Lung (tissue), 12 donors: Measurements from ENCODE around the gene INO80. TPM values are rescaled to one million over a fixed set of nuclear protein-coding genes. Genes with fewer than 3 reads are reported as not detected.

Source experiments
- ATAC-seq: fragments of 200-7000 bp; cut with Tn5 transposase; one replicate; pipeline ENCODE4 v1.9.1; 2020; ENCODE audit warnings: moderate number of reproducible peaks; ENCODE audit not compliant: insufficient read depth, low FRiP score
- DNase-seq, 3 donors: peaks; one replicate each; pipeline ENCODE4 v3.0.0-alpha.2; 2013 to 2017
- H3K27ac ChIP-seq, 2 donors: one replicate each; pipeline ENCODE4 v1.5.1; 2013; ENCODE audit warnings: mild to moderate bottlenecking in 2 of 2, moderate library complexity in 2 of 2, control low read depth in 1 of 2, inconsistent platforms in 1 of 2, low read depth in 1 of 2, low read length in 1 of 2
- H3K27me3 ChIP-seq, 3 donors: one replicate each; pipeline ENCODE4 v1.5.1; 2013; ENCODE audit warnings: low read length in 2 of 3; ENCODE audit not compliant: control insufficient read depth in 3 of 3, insufficient read depth in 3 of 3
- H3K36me3 ChIP-seq, 4 donors: one replicate each; pipeline ENCODE4 v1.5.1; 2013; ENCODE audit warnings: low read length in 4 of 4, mild to moderate bottlenecking in 1 of 4, moderate library complexity in 1 of 4; ENCODE audit not compliant: control insufficient read depth in 4 of 4, insufficient read depth in 4 of 4
- H3K4me1 ChIP-seq, 5 donors: one replicate each; pipeline ENCODE4 v1.5.1; 2013; ENCODE audit warnings: low read length in 5 of 5, mild to moderate bottlenecking in 2 of 5, moderate library complexity in 1 of 5; ENCODE audit not compliant: control insufficient read depth in 5 of 5, insufficient read depth in 5 of 5
- H3K4me3 ChIP-seq: one replicate; pipeline ENCODE4 v1.5.1; 2013; ENCODE audit warnings: mild to moderate bottlenecking, control low read depth, moderate library complexity
- H3K9ac ChIP-seq, 2 donors: one replicate each; pipeline ENCODE4 v1.5.1; 2013; ENCODE audit warnings: low read length in 2 of 2, control low read depth in 1 of 2; ENCODE audit not compliant: insufficient read depth in 1 of 2
- H3K9me3 ChIP-seq, 4 donors: one replicate each; pipeline ENCODE4 v1.5.1; 2013; ENCODE audit warnings: low read length in 3 of 4, mild to moderate bottlenecking in 1 of 4, moderate library complexity in 1 of 4; ENCODE audit not compliant: control insufficient read depth in 4 of 4, insufficient read depth in 3 of 4
- CTCF ChIP-seq: IDR thresholded peaks from 2 replicates; pipeline ENCODE4 v1.5.1; 2012; ENCODE audit warnings: mild to moderate bottlenecking; ENCODE audit errors: control extremely low read depth, extremely low read depth
- WGBS, 2 donors: extraction: QIAGEN DNeasy Blood & Tissue Kit; methylation state at CpG; one replicate each; pipeline ENCODE4 v1.1.7; 2013; 5-methylcytosine and 5-hydroxymethylcytosine counted together
- polyA plus RNA-seq, 2 donors: library from polyadenylated mRNA; stranded (reverse); fragments of 200-250 nt; gene quantifications; one replicate each; pipeline ENCODE4 v1.2.1, GENCODE V29; 2013
- total RNA-seq, 2 donors: library from RNA; depleted of rRNA in 1 of 2; stranded (reverse); fragments of >200 nt in 1 of 2; gene quantifications; one replicate each; pipeline ENCODE4 v1.2.1, GENCODE V29; 2014 to 2021
- donor health status: control.
- donor health status: control.
- donor health status: Bipolar disorder and iron deficiency.
- donor health status: healthy.
- donor health status: DM: yes; HTN: yes; CAD: no.

The INO80 gene
- total and polyA plus RNA-seq, 4 donors = 8.0 to 50.1 (median 22.9) TPM

DNA sequence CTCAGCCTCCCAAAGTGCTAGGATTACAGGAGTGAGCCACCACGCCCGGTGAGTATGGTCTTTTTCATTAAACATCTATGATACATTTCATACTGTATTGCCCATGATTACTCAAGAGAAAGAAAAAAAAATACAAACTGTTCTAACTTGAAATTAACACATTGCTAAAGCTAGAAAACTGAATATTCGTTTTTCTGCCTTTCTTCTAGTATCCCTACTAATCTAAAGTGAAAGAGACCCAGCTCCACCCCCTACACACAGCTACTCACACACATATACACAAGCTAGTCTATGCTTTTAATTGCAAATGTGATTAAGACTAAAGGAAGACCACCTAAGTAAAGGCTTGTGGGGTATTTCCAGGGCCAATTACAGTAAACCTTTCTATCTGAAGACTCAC, 43.1 kb downstream of the INO80 start:
- H3K27ac ChIP-seq = no peak overlapping the region
- H3K4me1 ChIP-seq = no peaks in the 10 kb centered on the region
- no peaks in the 10 kb centered on the region for H3K27me3 ChIP-seq
- no peak for ATAC-seq
- H3K9me3 ChIP-seq = no peaks in the 10 kb centered on the region
- H3K4me3 ChIP-seq = no peak overlapping the region
- no peak overlapping the region for H3K9ac ChIP-seq
- peaks cover 25 to 49% (median 32%) of the 10 kb centered on the region in 4 donors for H3K36me3 ChIP-seq
- 97 to 98% methylated on average over 3 of the region's 3 CpGs for WGBS, 2 donors
- no peak for DNase-seq
- TF ChIP-seq CTCF = no peak

- ATAC-seq (no peak), DNase-seq (no peak)
- H3K9me3 ChIP-seq = no peaks in the 10 kb centered on the region
- H3K4me3 ChIP-seq = no peak overlapping the region
- H3K36me3 ChIP-seq = peaks cover 24 to 47% (median 31%) of the 10 kb centered on the region in 4 donors
- H3K27ac ChIP-seq = no peak overlapping the region
- WGBS, 2 donors = 95 to 98% methylated on average over 3 of the region's 3 CpGs
- TF ChIP-seq CTCF = no peak
- H3K27me3 ChIP-seq = no peaks in the 10 kb centered on the region
- H3K9ac ChIP-seq = no peak overlapping the region
- no peaks in the 10 kb centered on the region for H3K4me1 ChIP-seq
These were observed 44.1 kb downstream of the INO80 start for GRCh38 chr15:41072013-41072412.

GRCh38 chr15:41066516-41066915, 49.6 kb downstream of the INO80 start:
- Histone ChIP-seq H3K27me3 (no peaks in the 10 kb centered on the region), H3K4me1 (no peaks in the 10 kb centered on the region), H3K36me3 (peaks cover 27 to 48% (median 40%) of the 10 kb centered on the region in 4 donors), H3K9ac (no peak overlapping the region), H3K4me3 (no peak overlapping the region), H3K27ac (no peak overlapping the region), H3K9me3 (peaks cover 0 to 6% (median 4%) of the 10 kb centered on the region in 4 donors)
- ATAC-seq (no peak), DNase-seq (no peak)
- no peak for TF ChIP-seq CTCF
- 96 to 98% methylated on average over 7 of the region's 7 CpGs for WGBS, 2 donors

DNA sequence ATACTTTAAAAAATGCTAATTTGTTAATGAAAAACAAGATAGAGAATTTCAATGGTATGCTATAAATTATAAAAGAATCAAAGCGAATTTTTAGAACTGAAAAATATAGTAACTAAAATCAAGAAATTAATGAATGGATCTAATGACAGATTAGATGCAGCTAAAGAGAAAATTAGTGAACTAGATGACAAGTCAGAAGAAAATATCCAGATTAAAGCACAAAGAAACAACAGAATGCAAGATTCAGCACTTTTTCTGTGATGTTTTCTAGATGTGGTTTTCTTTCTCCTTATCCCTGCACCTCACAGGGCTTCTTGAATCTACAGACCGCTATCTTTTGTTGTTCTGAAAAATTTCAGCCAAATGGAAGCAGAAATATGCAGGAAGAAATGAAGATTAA, 54.4 kb downstream of the INO80 start:
- Histone ChIP-seq H3K9me3 (peaks cover 0 to 6% (median 4%) of the 10 kb centered on the region in 4 donors), H3K36me3 (peaks cover 24 to 47% (median 40%) of the 10 kb centered on the region in 4 donors), H3K4me3 (no peak overlapping the region), H3K9ac (no peak overlapping the region), H3K4me1 (no peaks in the 10 kb centered on the region), H3K27ac (no peak overlapping the region), H3K27me3 (no peaks in the 10 kb centered on the region)
- DNase-seq (peak in 1 of 3 donors; percentile 1), ATAC-seq (no peak)
- no peak for TF ChIP-seq CTCF
- WGBS, 2 donors = 95 to 99% methylated on average over 2 of the region's 2 CpGs
